WTC11 (cell line): ENCODE results near the gene PRX. TPM values are rescaled to one million over a fixed set of nuclear protein-coding genes. Genes with fewer than 3 reads are reported as not detected.

ENCODE experiments used
- AFF4 ChIP-seq: sonication (generic); formaldehyde crosslinking; IDR thresholded peaks from 2 replicates; pipeline ENCODE4 v1.8.1; 2023; ENCODE audit warnings: mild to moderate bottlenecking, missing genetic modification reagents, borderline replicate concordance
- ATF2 ChIP-seq: sonication (generic); formaldehyde crosslinking; IDR thresholded peaks from 2 replicates; pipeline ENCODE4 v1.8.1; 2022; ENCODE audit warnings: low read depth, missing genetic modification reagents, borderline replicate concordance
- CREB1 ChIP-seq: sonication (generic); formaldehyde crosslinking; IDR thresholded peaks from 2 replicates; pipeline ENCODE4 v1.8.0; 2023; ENCODE audit warnings: mild to moderate bottlenecking, missing genetic modification reagents
- ELF4 ChIP-seq: sonication (generic); formaldehyde crosslinking; IDR thresholded peaks from 2 replicates; pipeline ENCODE4 v1.8.1; 2022; ENCODE audit warnings: low read depth, mild to moderate bottlenecking, moderate library complexity, missing genetic modification reagents
- JAZF1 ChIP-seq: fragments of 250-450 bp; sonication (Bioruptor Pico); IDR thresholded peaks from 2 replicates; pipeline ENCODE4 v1.9.0; 2021; ENCODE audit warnings: moderate library complexity, mild to moderate bottlenecking, inconsistent platforms
- MAX ChIP-seq: sonication (generic); formaldehyde crosslinking; IDR thresholded peaks from 2 replicates; pipeline ENCODE4 v1.8.0; 2022; ENCODE audit warnings: mild to moderate bottlenecking, missing genetic modification reagents
- MXD4 ChIP-seq: fragments of 250-450 bp; sonication (Bioruptor Pico); IDR thresholded peaks from 2 replicates; pipeline ENCODE4 v1.8.0; 2021; ENCODE audit warnings: mild to moderate bottlenecking, moderate library complexity, borderline replicate concordance
- NFYB ChIP-seq: sonication (generic); formaldehyde crosslinking; conservative IDR thresholded peaks from 2 replicates; pipeline ENCODE4 v1.8.0; 2022; ENCODE audit warnings: low read depth, missing genetic modification reagents
- NR1H2 ChIP-seq: sonication (generic); formaldehyde crosslinking; IDR thresholded peaks from 2 replicates; pipeline ENCODE4 v1.9.0; 2021; ENCODE audit warnings: mild to moderate bottlenecking, moderate library complexity, missing genetic modification reagents
- PRDM15 ChIP-seq: sonication (generic); formaldehyde crosslinking; IDR thresholded peaks from 2 replicates; pipeline ENCODE4 v1.8.0; 2022; ENCODE audit warnings: missing genetic modification reagents
- PREB ChIP-seq: sonication (generic); formaldehyde crosslinking; IDR thresholded peaks from 2 replicates; pipeline ENCODE4 v1.8.1; 2022; ENCODE audit warnings: mild to moderate bottlenecking, missing genetic modification reagents, moderate library complexity, borderline replicate concordance
- RORB ChIP-seq: fragments of 250-450 bp; sonication (Bioruptor Pico); IDR thresholded peaks from 2 replicates; pipeline ENCODE4 v1.9.0; 2021; ENCODE audit warnings: mild to moderate bottlenecking
- SMAD4 ChIP-seq: sonication (generic); formaldehyde crosslinking; IDR thresholded peaks from 2 replicates; pipeline ENCODE4 v1.8.0; 2022; ENCODE audit warnings: mild to moderate bottlenecking, missing genetic modification reagents
- SOX15 ChIP-seq: fragments of 250-450 bp; sonication (Bioruptor Pico); IDR thresholded peaks from 2 replicates; pipeline ENCODE4 v1.9.0; 2021; ENCODE audit warnings: mild to moderate bottlenecking
- TCF7 ChIP-seq: sonication (generic); formaldehyde crosslinking; IDR thresholded peaks from 2 replicates; pipeline ENCODE4 v1.8.0; 2022; ENCODE audit warnings: mild to moderate bottlenecking, low read depth, missing genetic modification reagents, moderate library complexity
- TEAD1 ChIP-seq: sonication (generic); formaldehyde crosslinking; IDR thresholded peaks from 2 replicates; pipeline ENCODE4 v1.8.0; 2022; ENCODE audit warnings: mild to moderate bottlenecking, missing genetic modification reagents
- TEAD4 ChIP-seq: sonication (generic); formaldehyde crosslinking; IDR thresholded peaks from 2 replicates; pipeline ENCODE4 v1.8.0; 2022; ENCODE audit warnings: mild to moderate bottlenecking, missing genetic modification reagents
- TP53 ChIP-seq: sonication (generic); formaldehyde crosslinking; IDR thresholded peaks from 2 replicates; pipeline ENCODE4 v1.8.1; 2023; ENCODE audit warnings: mild to moderate bottlenecking, missing genetic modification reagents
- USF1 ChIP-seq: sonication (generic); formaldehyde crosslinking; IDR thresholded peaks from 2 replicates; pipeline ENCODE4 v1.8.0; 2022; ENCODE audit warnings: mild to moderate bottlenecking, missing genetic modification reagents
- ZNF138 ChIP-seq: sonication (generic); formaldehyde crosslinking; conservative IDR thresholded peaks from 2 replicates; pipeline ENCODE4 v1.8.1; 2022; ENCODE audit warnings: mild to moderate bottlenecking, moderate library complexity, missing genetic modification reagents
- ZNF219 ChIP-seq: sonication (generic); formaldehyde crosslinking; IDR thresholded peaks from 2 replicates; pipeline ENCODE4 v1.8.0; 2023; ENCODE audit warnings: missing genetic modification reagents, mild to moderate bottlenecking, borderline replicate concordance
- ZNF416 ChIP-seq: fragments of 250-450 bp; sonication (Bioruptor Pico); IDR thresholded peaks from 2 replicates; pipeline ENCODE4 v1.9.0; 2021; ENCODE audit warnings: mild to moderate bottlenecking, inconsistent platforms
- total RNA-seq: library from RNA; stranded (reverse); gene quantifications from 3 replicates; pipeline ENCODE4 v1.2.3, GENCODE V29; 2021
- TF ChIP-seq, protein P1 (sequence below): sonication (generic); formaldehyde crosslinking; IDR thresholded peaks from 2 replicates; pipeline ENCODE4 v1.8.1; 2023; ENCODE audit warnings: mild to moderate bottlenecking, missing genetic modification reagents
- TF ChIP-seq, protein P2 (sequence below): fragments of 250-450 bp; sonication (Bioruptor Pico); conservative IDR thresholded peaks from 2 replicates; pipeline ENCODE4 v1.9.0; 2021; ENCODE audit warnings: mild to moderate bottlenecking

Gene PRX
- total RNA-seq, 1 experiment from 2014 or later: 8.4 TPM

GRCh38 chr19:40444000-40444824, 31.0 kb upstream of the PRX start, which contains the start of gene SERTAD3 (continued):
- no peak for TF ChIP-seq AFF4
- TF ChIP-seq SMAD4 (CRISPR knock-in tag): no peak
- TF ChIP-seq PREB (CRISPR knock-in tag): no peak
- TF ChIP-seq TEAD4 (CRISPR knock-in tag): no peak
- peak; percentile 75 for TF ChIP-seq NFYB (CRISPR knock-in tag)
- no peak for TF ChIP-seq ZNF138 (CRISPR knock-in tag)
- no peak for TF ChIP-seq CREB1 (CRISPR knock-in tag)
- TF ChIP-seq, protein P1, sequence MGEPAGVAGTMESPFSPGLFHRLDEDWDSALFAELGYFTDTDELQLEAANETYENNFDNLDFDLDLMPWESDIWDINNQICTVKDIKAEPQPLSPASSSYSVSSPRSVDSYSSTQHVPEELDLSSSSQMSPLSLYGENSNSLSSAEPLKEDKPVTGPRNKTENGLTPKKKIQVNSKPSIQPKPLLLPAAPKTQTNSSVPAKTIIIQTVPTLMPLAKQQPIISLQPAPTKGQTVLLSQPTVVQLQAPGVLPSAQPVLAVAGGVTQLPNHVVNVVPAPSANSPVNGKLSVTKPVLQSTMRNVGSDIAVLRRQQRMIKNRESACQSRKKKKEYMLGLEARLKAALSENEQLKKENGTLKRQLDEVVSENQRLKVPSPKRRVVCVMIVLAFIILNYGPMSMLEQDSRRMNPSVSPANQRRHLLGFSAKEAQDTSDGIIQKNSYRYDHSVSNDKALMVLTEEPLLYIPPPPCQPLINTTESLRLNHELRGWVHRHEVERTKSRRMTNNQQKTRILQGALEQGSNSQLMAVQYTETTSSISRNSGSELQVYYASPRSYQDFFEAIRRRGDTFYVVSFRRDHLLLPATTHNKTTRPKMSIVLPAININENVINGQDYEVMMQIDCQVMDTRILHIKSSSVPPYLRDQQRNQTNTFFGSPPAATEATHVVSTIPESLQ (CRISPR knock-in tag): no peak
- TF ChIP-seq, protein P2, sequence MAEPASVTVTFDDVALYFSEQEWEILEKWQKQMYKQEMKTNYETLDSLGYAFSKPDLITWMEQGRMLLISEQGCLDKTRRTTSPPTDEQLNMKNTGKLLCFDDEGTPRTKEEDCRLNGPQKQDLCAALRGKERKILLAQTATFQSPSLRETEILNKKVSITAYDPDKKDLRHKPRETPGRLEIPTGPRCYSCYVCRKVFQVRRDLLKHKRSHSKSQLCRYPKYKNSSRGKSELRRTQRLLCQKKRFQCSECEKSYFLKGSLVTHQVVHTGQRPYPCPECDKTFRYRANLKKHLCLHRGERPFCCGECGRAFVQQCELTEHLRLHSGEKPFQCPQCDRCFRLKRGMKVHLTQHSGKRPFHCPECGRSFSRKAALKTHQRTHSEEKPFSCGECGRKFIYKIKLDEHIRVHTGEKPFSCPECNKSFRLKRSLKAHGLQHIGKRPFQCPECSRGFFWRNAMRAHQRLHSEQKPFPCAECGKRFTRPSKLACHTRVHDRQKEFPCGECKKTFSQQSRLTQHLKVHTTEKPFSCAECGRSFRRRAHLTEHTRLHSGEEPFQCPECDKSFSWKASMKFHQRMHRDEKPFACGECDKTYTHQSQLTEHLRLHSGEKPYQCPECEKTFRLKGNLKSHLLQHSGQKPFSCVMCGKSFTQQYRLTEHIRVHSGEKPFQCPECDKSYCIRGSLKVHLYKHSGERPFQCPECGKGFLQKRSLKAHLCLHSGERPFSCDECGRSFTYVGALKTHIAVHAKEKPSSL (CRISPR knock-in tag): no peak
- TF ChIP-seq NR1H2 (CRISPR knock-in tag): no peak
- TF ChIP-seq TEAD1 (CRISPR knock-in tag): no peak; the same call in 1 of the 2 replicates
- TF ChIP-seq ZNF416 (CRISPR knock-in tag): no peak
- no peak for TF ChIP-seq ZNF219 (CRISPR knock-in tag)
- no peak for TF ChIP-seq MXD4 (CRISPR knock-in tag)
- TF ChIP-seq MAX (CRISPR knock-in tag): no peak; the same call in 1 of the 2 replicates
- no peak for TF ChIP-seq RORB (CRISPR knock-in tag)
- no peak for TF ChIP-seq TP53 (CRISPR knock-in tag)
- no peak for TF ChIP-seq TCF7 (CRISPR knock-in tag)
- TF ChIP-seq JAZF1: no peak
- TF ChIP-seq SOX15 (CRISPR knock-in tag): no peak
- no peak for TF ChIP-seq PRDM15 (CRISPR knock-in tag)
- TF ChIP-seq ELF4 (CRISPR knock-in tag): no peak
- TF ChIP-seq USF1 (CRISPR knock-in tag): no peak
- TF ChIP-seq ATF2: no peak
